Measurements from ENCODE around the gene TNFRSF18.
"Not testable (repeated sequence)": the region's sequence is repeated elsewhere in the genome, so short reads cannot be mapped to it uniquely, and the experiment has no call there.

TNFRSF18 gene

DNA sequence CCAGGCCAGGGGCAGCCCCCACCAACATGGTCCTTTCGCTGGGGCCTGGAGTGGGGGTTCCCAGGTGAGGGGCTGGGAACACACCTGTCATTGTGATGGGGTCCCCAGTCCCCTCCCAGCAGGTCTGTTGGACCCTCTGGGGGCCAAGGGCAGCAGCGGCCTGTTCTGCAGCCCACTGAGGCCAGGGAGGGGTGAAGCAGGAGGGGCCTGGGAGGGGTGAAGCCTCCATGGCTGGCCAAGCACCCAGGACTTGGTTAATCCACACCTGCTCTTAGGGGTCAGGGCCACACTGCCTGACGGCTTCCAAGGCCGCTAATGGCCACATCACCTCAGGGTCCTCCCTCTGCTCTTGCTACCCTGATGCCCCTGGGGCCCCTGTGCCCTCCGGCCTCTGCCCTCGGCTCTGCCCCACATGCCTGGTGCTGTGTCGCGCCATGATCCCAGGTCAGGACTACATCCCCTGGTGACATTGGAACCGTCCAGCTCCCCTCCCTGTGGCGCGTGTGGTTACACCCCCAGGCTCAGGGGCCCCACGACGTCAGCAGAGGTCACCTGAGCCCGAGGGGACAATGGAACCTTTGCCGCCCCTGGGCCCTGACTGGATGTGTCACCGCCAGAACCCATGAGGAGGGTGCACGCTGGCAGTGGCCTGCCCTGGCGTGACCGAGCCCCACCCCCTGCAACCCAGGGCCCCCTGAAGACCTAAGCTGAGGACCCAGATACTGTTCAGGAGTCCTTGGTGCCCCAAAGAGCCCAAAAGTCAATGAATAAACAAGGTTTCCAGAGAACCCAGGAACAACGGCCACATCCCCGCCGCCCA lies 7.0 kb downstream of the TNFRSF18 start:
- DNase-seq (ENCODE audit: low spot score) = no peak

DNA sequence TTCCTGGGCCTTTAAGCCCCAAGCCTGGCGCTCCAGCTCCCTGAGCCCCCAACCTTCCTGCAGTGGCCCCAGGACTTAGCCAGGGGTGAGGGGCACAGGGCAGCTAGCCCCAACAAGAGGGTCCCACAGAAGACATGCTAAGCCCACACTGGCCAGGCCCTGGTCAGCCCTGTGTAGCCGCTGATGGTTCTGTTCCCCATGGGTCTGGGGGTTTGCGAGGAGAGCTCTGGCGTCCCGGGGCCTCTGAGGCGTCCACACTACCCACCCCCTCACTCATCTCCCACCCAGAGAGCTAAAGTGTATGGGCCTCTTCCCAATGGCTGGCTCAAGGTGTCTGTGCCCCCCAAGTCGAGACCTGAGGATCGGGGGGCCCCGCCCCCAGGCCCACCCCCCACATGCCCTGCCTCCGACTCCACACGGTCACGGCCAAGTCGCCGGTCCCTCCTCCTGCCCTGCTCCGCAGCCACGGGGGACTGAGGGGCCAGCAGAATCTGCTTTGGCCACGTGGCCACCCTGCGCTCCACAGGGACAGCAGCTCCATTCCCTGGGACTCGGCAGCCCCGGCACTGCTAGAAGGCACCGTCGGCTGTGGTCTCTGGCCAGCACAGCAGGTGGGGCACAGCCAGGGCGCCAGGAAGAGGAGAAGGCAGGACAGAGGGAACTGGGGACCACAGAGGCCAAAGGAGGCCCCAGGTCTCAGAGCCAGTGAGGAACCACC lies 7.8 kb downstream of the TNFRSF18 start:
- DNase-seq (ENCODE audit: low spot score) = no peak

DNA sequence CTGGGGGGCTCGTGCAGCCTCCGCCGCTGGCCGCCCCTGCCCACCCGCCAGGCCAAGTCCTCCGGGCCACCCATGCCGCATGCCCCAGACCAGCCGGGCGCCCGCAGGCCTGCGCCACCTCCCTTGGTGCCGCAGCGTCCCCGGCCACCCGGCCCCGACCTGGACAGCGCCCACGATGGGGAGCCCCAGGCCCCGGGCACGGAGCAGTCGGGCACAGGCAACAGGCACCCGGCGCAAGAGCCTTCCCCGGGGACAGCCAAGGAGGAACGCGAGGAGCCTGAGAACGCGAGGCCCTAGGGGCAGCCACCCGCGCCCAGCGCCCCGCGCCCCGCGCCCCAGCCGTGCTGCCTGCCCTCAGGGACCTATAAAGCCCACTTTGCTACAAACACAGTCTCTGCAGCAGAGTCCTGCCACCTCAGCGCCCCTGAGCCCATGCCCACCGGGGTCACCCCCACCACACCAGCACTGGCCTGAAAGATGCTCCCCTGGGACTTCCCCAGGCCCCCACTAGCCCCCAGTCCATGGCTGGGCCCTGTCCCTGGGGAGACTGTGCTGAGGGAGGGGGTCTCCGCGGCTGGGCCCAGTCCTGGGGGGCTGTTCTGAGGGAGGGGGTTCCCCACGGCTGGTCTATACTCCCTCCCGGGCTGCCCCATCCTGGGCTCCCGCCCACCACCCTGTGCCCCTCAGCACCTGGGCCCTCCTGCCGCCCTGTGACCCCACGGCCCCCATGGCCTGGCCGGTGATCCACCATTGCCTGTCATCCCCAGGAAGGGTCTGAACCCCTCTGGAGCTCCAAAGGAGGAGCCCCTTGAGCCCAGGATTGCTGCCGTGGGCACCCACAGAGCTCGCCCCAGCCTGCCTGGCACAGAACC lies 8.6 kb downstream of the TNFRSF18 start:
- no peak for DNase-seq (ENCODE audit: low spot score)

DNA sequence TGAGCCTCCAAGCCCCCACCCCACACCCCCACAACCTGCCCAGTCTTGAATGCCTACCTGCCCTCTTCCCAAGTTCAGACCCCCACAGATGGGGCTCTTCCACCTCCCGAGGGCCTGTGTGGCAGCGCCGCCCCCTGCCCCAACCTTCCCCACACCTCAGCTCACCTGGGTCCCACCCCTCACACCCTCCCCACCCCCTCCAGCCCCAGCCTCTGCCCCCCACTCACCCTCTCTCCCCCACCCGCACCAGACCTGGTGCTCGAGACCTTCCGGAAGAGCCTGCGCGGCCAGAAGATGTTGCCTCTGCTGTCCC lies 9.2 kb downstream of the TNFRSF18 start:
- DNase-seq (ENCODE audit: low spot score) = no peak

DNA sequence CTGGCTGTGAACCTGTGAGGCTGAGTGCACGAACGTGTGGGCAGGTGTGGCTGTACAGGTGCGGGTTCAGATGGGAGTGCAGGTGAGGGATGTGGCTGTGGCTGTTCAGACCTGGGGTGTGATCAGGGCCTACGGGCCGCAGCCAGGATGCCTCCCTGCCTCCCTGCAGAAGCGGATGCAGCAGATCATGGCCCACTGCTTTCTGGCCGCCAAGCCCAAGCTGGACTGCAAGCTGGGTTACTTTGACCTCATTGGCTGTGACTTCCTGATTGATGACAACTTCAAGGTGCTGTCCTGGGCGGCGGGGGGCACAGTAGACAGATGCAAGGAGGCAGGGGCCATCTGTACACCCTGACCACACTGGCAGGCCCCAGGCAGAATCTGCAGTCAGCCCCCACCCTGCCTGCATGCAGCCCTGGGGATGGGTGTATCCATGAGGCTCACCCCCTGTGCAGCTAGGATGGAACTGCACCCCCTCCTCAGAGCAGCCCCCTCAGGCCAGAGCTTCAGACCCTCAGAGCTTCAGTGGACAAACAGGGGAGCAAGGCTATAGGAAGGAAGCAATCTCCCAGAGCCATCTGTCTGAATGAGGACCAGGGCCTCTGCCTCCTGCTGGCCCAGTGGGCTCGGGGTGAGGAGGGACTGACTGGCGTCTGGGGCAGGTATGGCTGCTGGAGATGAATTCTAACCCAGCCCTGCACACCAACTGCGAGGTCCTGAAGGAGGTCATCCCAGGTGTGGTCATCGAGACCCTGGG lies 9.8 kb downstream of the TNFRSF18 start:
- no peak for DNase-seq (ENCODE audit: low spot score)

DNA sequence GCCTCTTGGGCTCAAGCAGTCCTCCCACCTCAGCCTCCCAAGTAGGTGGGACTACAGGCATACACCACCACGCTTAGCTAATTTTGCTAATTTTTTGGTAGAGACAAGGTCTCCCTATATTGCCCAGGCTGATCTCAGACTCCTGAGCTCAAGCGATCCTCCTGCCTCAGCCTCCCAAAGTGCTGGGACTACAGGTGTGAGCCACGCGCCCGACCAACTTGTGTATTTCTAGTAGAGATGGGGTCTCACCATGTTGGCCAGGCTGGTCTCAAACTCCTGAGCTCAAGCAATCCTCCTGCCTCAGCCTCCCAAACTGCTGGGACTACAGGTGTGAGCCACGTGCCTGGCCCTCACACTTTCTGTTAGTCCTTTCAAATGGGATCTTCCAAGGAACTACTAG lies 10.7 kb downstream of the TNFRSF18 start:
- DNase-seq (ENCODE audit: low spot score) = not testable (repeated sequence)

DNA sequence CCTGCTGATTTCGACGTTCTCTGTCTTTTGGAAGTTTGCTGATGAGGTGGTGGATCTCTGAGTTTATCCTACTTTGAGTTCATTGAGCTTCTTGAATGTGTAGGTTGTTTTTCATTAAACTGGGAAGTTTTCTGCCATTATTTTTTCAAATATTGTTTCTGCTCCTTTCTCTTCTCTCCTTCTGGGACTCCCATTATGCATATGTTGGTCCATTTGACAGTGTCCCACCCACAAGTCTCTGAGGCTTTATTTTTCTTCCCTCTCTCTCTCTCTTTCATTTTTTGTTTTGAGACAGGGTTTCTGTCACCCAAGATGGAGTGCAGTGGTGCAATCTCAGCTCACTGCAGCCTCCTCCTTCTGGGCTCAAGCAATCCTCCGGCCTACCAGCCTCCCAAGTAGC lies 11.7 kb downstream of the TNFRSF18 start:
- DNase-seq (ENCODE audit: low spot score) = no peak

DNA sequence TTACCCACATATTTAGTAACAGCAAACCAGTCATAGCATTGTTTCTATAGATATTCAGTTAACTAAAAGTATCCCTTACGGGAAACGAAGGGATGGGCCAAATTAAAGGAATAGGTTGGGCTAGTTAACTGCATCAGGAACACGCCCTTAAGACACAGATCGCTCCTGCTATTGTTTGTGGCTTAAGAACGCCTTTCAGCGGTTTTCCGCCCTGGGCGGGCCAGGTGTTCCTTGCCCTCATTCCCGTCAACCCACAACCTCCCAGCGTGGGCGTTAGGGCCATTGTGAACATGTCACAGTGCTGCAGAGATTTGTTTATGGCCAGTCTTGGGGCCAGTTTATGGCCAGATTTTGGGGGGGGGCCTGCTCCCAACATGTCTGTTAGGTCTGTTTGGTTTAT lies 14.7 kb downstream of the TNFRSF18 start:
- no peak for DNase-seq (ENCODE audit: low spot score)

DNA sequence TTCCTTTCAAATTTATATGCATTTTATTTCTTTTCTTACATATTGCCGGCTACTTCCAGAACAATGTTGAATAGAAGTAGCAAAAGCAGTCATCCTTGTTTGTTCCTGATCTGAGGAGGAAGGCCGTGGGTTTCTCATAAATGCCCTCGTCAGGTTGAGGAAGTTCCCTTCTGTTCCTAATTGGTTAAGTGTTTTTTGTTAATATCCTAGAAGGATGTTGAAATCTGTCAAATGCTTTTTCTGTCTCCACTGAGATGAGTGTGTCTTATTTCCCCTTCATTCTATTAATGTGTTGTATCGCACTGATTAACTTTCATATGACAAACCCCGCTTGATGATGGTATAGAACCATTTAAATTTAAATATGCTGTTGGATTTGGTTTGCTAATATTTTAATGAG lies 17.3 kb downstream of the TNFRSF18 start:
- no peak for DNase-seq (ENCODE audit: low spot score)

DNA sequence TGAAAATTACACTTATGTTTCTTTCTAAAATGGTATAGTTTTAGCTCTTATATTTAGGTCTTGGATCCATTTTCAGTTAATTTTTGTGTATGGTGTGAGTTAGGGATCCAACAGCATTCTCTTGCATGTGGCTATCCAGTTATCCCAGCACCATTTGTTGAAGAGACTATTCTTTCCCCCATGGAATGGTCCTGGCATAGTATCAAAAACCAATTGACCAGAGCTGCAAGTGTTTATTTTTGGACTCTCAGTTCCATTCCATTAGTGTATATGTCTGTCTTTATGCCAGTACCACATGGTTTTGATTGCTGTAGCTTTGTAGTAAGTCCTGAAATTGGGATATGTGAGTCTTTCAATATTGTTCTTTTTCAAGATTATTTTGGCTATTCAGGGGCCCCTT lies 18.5 kb downstream of the TNFRSF18 start:
- no peak for DNase-seq (ENCODE audit: low spot score)

DNA sequence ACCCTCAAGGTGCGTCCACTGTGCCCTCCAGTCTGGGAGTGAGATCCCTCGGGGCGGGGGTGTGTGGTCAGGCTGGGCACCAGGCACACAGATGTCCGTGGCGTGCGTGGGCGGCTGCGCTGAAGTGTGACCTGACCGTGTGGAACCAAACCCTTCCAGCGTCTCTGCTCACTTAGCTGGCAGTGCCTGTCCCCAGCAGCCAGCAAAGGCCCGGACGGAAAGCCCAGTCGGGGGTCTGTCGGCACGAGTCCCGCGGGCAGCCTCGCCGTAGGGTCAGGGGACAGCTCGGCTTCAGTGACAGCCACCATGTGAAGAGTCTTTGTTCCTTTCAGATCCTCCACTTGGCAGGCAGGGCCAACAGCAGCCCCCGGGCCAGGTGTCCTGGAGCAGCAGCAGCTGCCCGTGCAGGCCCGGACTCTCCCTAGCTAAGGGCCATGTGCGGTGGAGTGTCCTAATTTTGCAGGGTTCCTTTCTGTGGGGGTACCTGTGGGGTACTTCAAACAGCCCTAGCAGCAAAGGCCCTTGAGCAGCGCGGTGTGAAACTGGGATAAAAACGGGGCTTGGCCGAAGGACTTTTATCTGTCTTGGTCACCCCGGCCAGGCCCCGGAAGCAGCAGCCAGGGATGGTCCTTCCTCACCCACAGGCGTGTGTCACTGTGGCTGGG lies 21.2 kb downstream of the TNFRSF18 start:
- no peak for DNase-seq (ENCODE audit: low spot score)

DNA sequence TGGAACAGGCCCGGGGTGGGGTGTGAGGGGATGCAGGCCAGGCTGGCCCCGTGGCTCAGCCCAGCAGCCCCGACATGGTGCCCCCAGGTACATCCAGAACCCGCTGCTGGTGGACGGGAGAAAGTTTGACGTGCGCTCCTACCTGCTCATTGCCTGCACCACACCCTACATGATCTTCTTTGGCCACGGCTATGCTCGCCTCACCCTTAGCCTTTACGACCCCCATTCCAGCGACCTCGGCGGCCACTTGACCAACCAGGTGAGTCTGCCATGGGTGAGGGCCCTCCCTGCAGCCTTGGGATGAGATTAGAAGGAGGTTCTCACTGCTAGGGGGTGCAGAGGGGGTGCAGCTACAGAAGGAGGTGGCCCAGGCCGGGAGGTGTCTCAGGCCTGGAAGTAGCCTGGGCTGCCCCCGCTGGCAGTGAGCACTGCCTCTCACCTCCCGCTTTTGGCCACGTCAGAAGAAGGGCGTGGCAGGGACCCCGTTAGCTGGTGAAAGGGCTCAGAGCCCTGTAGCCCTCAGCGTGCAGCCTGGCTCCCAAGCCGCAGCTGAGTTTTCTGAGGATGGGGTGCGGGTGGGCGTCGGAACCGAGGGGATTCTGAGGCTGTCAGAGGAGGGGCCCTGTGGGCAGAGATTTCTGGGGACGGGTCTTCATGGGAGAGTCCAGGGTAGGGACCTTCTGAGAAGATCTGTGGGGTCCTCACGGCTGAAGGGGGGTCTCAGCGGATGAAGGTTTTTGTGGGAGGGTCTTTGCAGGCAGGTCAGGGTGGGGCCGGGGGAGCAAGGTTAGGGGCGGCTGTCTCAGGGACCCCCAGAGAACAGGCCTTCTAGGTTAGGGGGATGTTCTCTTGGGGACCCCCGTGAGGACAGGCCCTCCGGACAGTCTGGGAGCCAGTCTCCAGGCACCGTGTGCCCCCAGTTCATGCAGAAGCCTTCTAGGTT lies 22.3 kb downstream of the TNFRSF18 start:
- no peak for DNase-seq (ENCODE audit: low spot score)

DNA sequence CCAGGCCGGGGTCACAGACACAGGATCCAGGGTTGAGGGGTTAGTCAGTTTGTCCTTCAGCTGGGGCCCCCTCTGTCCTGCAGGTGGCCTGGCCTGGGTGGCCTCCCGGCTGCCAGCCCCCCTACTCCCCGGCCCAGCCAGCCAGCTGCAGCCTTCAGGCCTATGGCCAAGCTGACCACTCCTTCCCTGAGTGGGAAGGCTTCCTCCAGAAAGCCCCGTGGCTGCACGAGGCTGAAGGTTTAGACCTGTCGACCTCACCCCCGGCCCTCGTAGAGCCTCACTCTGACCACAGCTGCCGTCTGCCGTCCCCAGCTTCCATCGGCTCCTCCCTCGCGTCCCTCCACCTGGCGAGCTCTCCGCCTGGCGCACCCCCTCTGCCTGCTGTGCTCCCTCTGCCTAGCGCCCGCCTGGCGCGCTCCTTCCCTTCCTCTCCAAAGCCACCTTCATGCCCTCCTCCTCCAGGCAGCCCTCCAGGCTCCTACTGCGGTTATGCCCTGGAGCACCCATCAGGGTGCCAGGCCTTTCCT lies 23.1 kb downstream of the TNFRSF18 start:
- no peak for DNase-seq (ENCODE audit: low spot score)

DNA sequence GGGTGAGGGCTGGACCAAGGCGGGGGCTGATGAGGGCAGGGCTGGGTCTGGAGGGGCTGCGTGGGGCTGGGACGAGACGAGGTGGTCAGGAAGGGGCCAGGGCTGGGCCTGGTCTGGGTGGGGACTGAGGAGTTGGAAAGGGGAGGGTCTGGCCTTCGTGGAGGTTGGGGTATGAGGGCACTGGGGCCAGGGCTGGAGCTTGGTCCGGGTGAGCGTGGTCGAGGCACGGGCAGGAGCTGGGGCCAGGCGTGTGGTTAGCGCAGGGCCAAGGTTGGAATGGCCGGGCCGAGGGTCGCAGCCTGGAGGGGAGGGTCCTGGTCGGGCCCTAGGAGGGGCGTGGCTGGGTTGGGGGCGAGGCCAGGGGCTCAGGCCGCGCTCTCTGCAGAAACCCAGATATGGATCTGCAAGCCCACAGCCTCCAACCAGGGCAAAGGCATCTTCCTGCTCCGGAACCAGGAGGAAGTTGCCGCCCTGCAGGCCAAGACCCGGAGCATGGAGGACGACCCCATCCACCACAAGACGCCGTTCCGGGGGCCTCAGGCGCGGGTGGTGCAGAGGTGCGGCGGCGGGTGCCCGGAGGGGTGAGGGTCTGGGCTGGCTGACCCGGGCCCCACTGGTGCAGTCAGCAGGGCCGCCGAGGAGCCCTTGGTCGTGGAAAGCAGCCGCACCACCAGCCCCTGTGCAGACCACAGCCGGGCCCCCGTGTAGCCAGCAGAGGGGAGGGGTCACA lies 23.7 kb downstream of the TNFRSF18 start:
- no peak for DNase-seq (ENCODE audit: low spot score)

DNA sequence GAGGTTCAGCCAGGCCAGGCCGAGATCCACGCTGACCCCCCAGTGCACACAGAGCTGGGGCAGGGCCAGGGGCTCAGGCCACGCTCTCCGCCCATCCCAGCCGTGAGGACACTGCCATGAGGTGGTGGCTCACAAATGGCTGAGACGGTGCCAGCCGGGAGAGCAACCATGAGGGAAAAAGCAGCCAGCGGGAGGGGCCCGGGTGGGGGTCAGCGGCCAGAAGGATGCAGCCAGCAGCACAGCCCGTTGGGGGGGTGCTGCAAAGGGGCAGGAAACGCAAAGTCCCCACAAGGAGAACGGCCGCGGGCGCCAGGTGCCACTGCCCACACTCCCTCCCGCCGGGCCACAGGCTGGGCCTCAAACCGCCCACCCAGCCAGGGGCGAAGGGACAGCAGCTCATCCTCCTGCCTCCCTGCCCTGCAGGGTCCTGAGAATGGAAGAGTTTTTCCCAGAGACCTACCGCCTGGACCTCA lies 24.4 kb downstream of the TNFRSF18 start:
- DNase-seq (ENCODE audit: low spot score) = no peak

DNA sequence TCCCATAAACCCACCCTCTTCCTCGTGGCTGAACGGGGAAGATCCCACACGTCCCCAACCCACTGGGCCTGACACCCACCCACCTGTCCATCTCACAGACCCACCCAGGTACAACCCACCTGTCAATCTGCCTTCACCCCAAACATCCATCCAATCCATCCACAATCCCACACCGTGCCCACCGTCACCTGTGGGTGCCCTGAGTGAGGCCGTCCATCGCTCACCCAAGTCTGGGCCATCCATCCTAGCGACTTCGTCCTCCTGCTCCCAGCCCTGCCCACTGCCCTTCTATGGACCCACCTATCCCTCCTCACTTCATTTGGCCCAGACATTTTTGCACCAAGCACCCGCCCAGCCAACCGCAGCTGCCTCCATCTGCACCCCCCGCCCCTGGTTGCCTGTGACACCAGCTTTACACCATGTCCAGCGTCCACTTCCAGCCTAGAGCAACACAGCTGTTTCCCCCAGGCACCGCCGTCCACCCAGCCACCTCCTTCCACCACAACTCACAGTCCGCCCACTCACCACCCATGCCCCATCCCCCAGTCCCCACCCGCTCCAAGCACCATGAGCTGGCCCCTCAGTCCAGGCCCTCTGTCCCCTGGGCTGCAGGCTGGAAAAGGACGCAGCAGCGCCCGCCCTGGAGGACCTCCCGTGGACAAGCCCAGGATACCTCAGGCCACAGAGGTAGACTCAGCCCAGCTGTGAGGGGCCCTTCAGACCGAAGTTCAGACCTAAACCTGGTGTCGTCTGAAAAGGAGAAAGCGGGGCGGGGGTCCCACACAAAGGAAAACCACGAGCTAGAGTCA lies 25.1 kb downstream of the TNFRSF18 start:
- no peak for DNase-seq (ENCODE audit: low spot score)

DNA sequence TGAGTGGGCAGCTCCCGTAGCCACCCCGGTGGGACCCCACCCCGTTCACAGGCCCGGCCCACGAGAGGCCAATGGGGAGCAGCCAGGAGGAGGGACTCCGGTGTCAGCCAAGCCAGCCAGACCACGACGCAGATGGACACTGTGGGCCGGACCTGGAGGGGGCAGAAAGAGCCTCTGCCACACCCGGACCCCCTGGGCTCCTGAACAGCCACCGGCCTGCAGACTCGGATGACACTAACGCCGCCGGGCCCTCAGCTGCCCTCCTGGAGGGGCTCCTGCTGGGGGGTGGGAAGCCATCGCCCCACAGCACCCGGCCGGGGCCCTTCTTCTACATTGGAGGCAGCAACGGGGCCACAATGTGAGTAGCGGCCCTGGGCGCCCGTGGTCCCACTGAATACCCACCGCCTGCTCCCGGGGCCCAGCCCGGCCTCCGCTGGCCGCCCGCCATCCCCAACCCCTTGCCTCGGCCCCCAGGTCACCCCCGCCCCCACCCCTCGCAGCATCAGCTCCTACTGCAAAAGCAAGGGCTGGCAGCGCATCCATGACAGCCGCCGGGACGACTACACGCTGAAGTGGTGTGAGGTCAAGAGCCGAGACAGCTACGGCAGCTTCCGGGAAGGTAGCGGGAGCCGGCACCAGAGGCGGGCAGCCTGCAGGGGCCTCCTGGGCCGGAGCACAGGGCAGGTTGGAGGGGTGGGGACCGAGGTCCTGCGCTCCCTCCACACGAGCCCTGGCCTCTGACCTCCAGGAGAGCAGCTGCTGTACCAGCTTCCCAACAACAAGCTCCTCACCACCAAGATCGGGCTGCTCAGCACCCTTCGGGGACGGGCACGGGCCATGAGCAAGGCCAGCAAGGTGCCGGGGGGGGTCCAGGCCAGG lies 26.2 kb downstream of the TNFRSF18 start:
- no peak for DNase-seq (ENCODE audit: low spot score)
